Measurements from ENCODE around the gene GUCY1A2.

GUCY1A2 gene

GRCh38 chr11:106728859-106729258 lies 289.4 kb downstream of the GUCY1A2 start:
- no peak for TF ChIP-seq CTCF (IDR thresholded peaks at IDR 0.05)
- H3K27ac ChIP-seq = no peak overlapping the region
- H3K27me3 ChIP-seq = no peaks in the 10 kb centered on the region
- DNase-seq = no peak
- H3K4me3 ChIP-seq = no peak overlapping the region
- H3K36me3 ChIP-seq = no peaks in the 10 kb centered on the region
- no peaks in the 10 kb centered on the region for H3K4me1 ChIP-seq
- H3K9me3 ChIP-seq = no peaks in the 10 kb centered on the region
- intact Hi-C loops (cut with DNase I; ENCODE audit: low total_unique reads) = no loop called here

- no peak for DNase-seq
- Histone ChIP-seq H3K36me3 (no peaks in the 10 kb centered on the region), H3K4me3 (no peak overlapping the region), H3K9me3 (no peaks in the 10 kb centered on the region), H3K27ac (no peak overlapping the region), H3K4me1 (no peaks in the 10 kb centered on the region), H3K27me3 (no peaks in the 10 kb centered on the region)
- intact Hi-C loops (cut with DNase I; ENCODE audit: low total_unique reads) = no loop called here
- TF ChIP-seq CTCF (IDR thresholded peaks at IDR 0.05) = no peak
These were observed 289.9 kb downstream of the GUCY1A2 start for GRCh38 chr11:106728379-106728778.

GRCh38 chr11:106727256-106727655 lies 291.0 kb downstream of the GUCY1A2 start:
- no peak for TF ChIP-seq CTCF (IDR thresholded peaks at IDR 0.05)
- intact Hi-C loops (cut with DNase I; ENCODE audit: low total_unique reads) = no loop called here
- Histone ChIP-seq H3K27me3 (no peaks in the 10 kb centered on the region), H3K4me1 (no peaks in the 10 kb centered on the region), H3K27ac (no peak overlapping the region), H3K4me3 (no peak overlapping the region), H3K36me3 (no peaks in the 10 kb centered on the region), H3K9me3 (no peaks in the 10 kb centered on the region)
- no peak for DNase-seq

- no peak overlapping the region for H3K4me3 ChIP-seq
- H3K27me3 ChIP-seq = no peaks in the 10 kb centered on the region
- no peak for DNase-seq
- TF ChIP-seq CTCF (IDR thresholded peaks at IDR 0.05) = no peak
- H3K27ac ChIP-seq = no peak overlapping the region
- intact Hi-C loops (cut with DNase I; ENCODE audit: low total_unique reads) = no loop called here
- no peaks in the 10 kb centered on the region for H3K9me3 ChIP-seq
- H3K36me3 ChIP-seq = no peaks in the 10 kb centered on the region
- H3K4me1 ChIP-seq = no peaks in the 10 kb centered on the region
These were observed 293.9 kb downstream of the GUCY1A2 start for GRCh38 chr11:106724293-106724892.

GRCh38 chr11:106723071-106723470 lies 295.2 kb downstream of the GUCY1A2 start:
- no peak for TF ChIP-seq CTCF (IDR thresholded peaks at IDR 0.05)
- no peaks in the 10 kb centered on the region for H3K36me3 ChIP-seq
- no peak overlapping the region for H3K27ac ChIP-seq
- H3K4me3 ChIP-seq = no peak overlapping the region
- H3K27me3 ChIP-seq = no peaks in the 10 kb centered on the region
- intact Hi-C loops (cut with DNase I; ENCODE audit: low total_unique reads) = no loop called here
- no peak for DNase-seq
- H3K4me1 ChIP-seq = no peaks in the 10 kb centered on the region
- H3K9me3 ChIP-seq = no peaks in the 10 kb centered on the region

- Histone ChIP-seq H3K27ac (no peak overlapping the region), H3K9me3 (no peaks in the 10 kb centered on the region), H3K27me3 (no peaks in the 10 kb centered on the region), H3K4me3 (no peak overlapping the region), H3K4me1 (peaks cover 0 to 9% (median 0%) of the 10 kb centered on the region in 4 donors), H3K36me3 (no peaks in the 10 kb centered on the region)
- intact Hi-C loops (cut with DNase I; ENCODE audit: low total_unique reads) = no loop called here
- DNase-seq = no peak
- TF ChIP-seq CTCF (IDR thresholded peaks at IDR 0.05) = no peak
These were observed 301.1 kb downstream of the GUCY1A2 start for GRCh38 chr11:106717222-106717621.

Measured in tibial artery (tissue), 4 donors.